ENCODE data around the gene ATN1. TPM values are rescaled to one million over a fixed set of nuclear protein-coding genes. Genes with fewer than 3 reads are reported as not detected.
"Not testable (repeated sequence)": the region's sequence is repeated elsewhere in the genome, so short reads cannot be mapped to it uniquely, and the experiment has no call there.

The ATN1 gene
- 11.0 TPM for polyA plus RNA-seq (2012; ENCODE audit: missing spikeins)

- TF ChIP-seq TAF1 (IDR thresholded peaks at IDR 0.05; ENCODE audit: borderline replicate concordance, low read depth, low read length) (no peak), POLR2AphosphoS5 (IDR thresholded peaks at IDR 0.05; ENCODE audit: low read depth, low read length) (0 out of 2 replicates have a peak, but pooled peaks have one; percentile 26), POLR2A (IDR thresholded peaks at IDR 0.05; ENCODE audit: low read depth, low read length) (peak; percentile 41; the same call in 1 of the 2 replicates)
- FAIRE-seq (no peak), DNase-seq (ENCODE audit: insufficient read length) (peak; percentile 73)
These were observed at the start of gene ATN1 for GRCh38 chr12:6927379-6928021. Gene ATN1, plus strand, starts transcription at chr12:6927959. Its CDS starts 6,043 bp downstream, at chr12:6934002.

GRCh38 chr12:6879824-6880223 lies 47.9 kb upstream of the ATN1 start:
- not testable (repeated sequence) for FAIRE-seq

GRCh38 chr12:6883252-6883651 lies 44.5 kb upstream of the ATN1 start:
- FAIRE-seq (no peak), DNase-seq (ENCODE audit: insufficient read length) (no peak)

More at GRCh38 chr12:6879824-6880223, 47.9 kb upstream of the ATN1 start:
- DNase-seq (ENCODE audit: insufficient read length), result not testable (repeated sequence)

GRCh38 chr12:6883683-6884082 lies 44.1 kb upstream of the ATN1 start:
- DNase-seq (ENCODE audit: insufficient read length), result no peak
- TF ChIP-seq TAF1 (IDR thresholded peaks at IDR 0.05; ENCODE audit: borderline replicate concordance, low read depth, low read length) (no peak), POLR2AphosphoS5 (IDR thresholded peaks at IDR 0.05; ENCODE audit: low read depth, low read length) (no peak), POLR2A (IDR thresholded peaks at IDR 0.05; ENCODE audit: low read depth, low read length) (no peak)
- no peak for FAIRE-seq

More at GRCh38 chr12:6883252-6883651, 44.5 kb upstream of the ATN1 start:
- TF ChIP-seq TAF1 (IDR thresholded peaks at IDR 0.05; ENCODE audit: borderline replicate concordance, low read depth, low read length) (no peak), POLR2AphosphoS5 (IDR thresholded peaks at IDR 0.05; ENCODE audit: low read depth, low read length) (no peak), POLR2A (IDR thresholded peaks at IDR 0.05; ENCODE audit: low read depth, low read length) (no peak)

- no peak for TF ChIP-seq POLR2A (IDR thresholded peaks at IDR 0.05; ENCODE audit: low read depth, low read length)
- TF ChIP-seq TAF1 (IDR thresholded peaks at IDR 0.05; ENCODE audit: borderline replicate concordance, low read depth, low read length), result no peak
- DNase-seq (ENCODE audit: insufficient read length), result no peak
- FAIRE-seq, result no peak
These were observed 43.2 kb upstream of the ATN1 start for GRCh38 chr12:6884539-6884938.

GRCh38 chr12:6886206-6886999 lies 41.4 kb upstream of the ATN1 start:
- not testable (repeated sequence) for FAIRE-seq; DNase-seq (ENCODE audit: insufficient read length)

- DNase-seq (ENCODE audit: insufficient read length) (no peak), FAIRE-seq (no peak)
- TF ChIP-seq TAF1 (IDR thresholded peaks at IDR 0.05; ENCODE audit: borderline replicate concordance, low read depth, low read length) (no peak), POLR2A (IDR thresholded peaks at IDR 0.05; ENCODE audit: low read depth, low read length) (no peak), POLR2AphosphoS5 (IDR thresholded peaks at IDR 0.05; ENCODE audit: low read depth, low read length) (no peak)
These were observed 40.3 kb upstream of the ATN1 start for GRCh38 chr12:6887460-6887859.

GRCh38 chr12:6888360-6888759 lies 39.4 kb upstream of the ATN1 start:
- DNase-seq (ENCODE audit: insufficient read length) (no peak), FAIRE-seq (no peak)
- TF ChIP-seq POLR2A (IDR thresholded peaks at IDR 0.05; ENCODE audit: low read depth, low read length) (no peak), POLR2AphosphoS5 (IDR thresholded peaks at IDR 0.05; ENCODE audit: low read depth, low read length) (no peak), TAF1 (IDR thresholded peaks at IDR 0.05; ENCODE audit: borderline replicate concordance, low read depth, low read length) (no peak)

- FAIRE-seq; DNase-seq (ENCODE audit: insufficient read length): not testable (repeated sequence)
These were observed 39.0 kb upstream of the ATN1 start for GRCh38 chr12:6888794-6889193.

GRCh38 chr12:6889775-6890573 lies 37.8 kb upstream of the ATN1 start:
- DNase-seq (ENCODE audit: insufficient read length); FAIRE-seq: not testable (repeated sequence)

GRCh38 chr12:6890789-6891645 lies 36.7 kb upstream of the ATN1 start:
- FAIRE-seq, result peak; percentile 98
- DNase-seq (ENCODE audit: insufficient read length), result peak; percentile 93
- peak; percentile 77 for TF ChIP-seq POLR2A (IDR thresholded peaks at IDR 0.05; ENCODE audit: low read depth, low read length)
- TF ChIP-seq POLR2AphosphoS5 (IDR thresholded peaks at IDR 0.05; ENCODE audit: low read depth, low read length), result peak; percentile 76
- peak; percentile 80; the same call in 1 of the 2 replicates for TF ChIP-seq TAF1 (IDR thresholded peaks at IDR 0.05; ENCODE audit: borderline replicate concordance, low read depth, low read length)

All from GM12892 (cell line).